Endodermal cell (in vitro differentiated cells): ENCODE results near the gene CUX1. TPM values are rescaled to one million over a fixed set of nuclear protein-coding genes. Genes with fewer than 3 reads are reported as not detected.
A peak's percentile ranks its signal among the peaks of the same experiment; 100 is the strongest.

Experiments used
- DNase-seq: peaks from one replicate; pipeline ENCODE4 v3.0.0-alpha.2; 2017
- H3K27ac ChIP-seq: 2 replicates; pipeline ENCODE4 v1.5.1; 2013; ENCODE audit warnings: mild to moderate bottlenecking, low read depth, low read length, moderate library complexity
- H3K27me3 ChIP-seq: 2 replicates; pipeline ENCODE4 v1.6.1; 2013; ENCODE audit warnings: mild to moderate bottlenecking, low read length, moderate library complexity; ENCODE audit not compliant: insufficient read depth, control insufficient read depth, poor library complexity, severe bottlenecking
- H3K36me3 ChIP-seq: 2 replicates; pipeline ENCODE4 v1.7.0; 2013; ENCODE audit warnings: mild to moderate bottlenecking, low read length, moderate library complexity; ENCODE audit not compliant: control insufficient read depth, insufficient read depth
- H3K4me1 ChIP-seq: one replicate; pipeline ENCODE4 v1.7.0; 2013; ENCODE audit warnings: low read length; ENCODE audit not compliant: control insufficient read depth, insufficient read depth
- H3K4me3 ChIP-seq: 2 replicates; pipeline ENCODE4 v1.5.1; 2013; ENCODE audit warnings: mild to moderate bottlenecking, low read length, moderate library complexity
- H3K9ac ChIP-seq: 2 replicates; pipeline ENCODE4 v1.6.1; 2013; ENCODE audit warnings: mild to moderate bottlenecking, low read length, moderate library complexity; ENCODE audit not compliant: poor library complexity, severe bottlenecking; ENCODE audit errors: extremely low read depth
- H3K9me3 ChIP-seq: 2 replicates; pipeline ENCODE4 v1.6.1; 2013; ENCODE audit warnings: mild to moderate bottlenecking, low read length, moderate library complexity; ENCODE audit not compliant: control insufficient read depth
- H3K27ac Mint-ChIP-seq: 2 replicates; pipeline ENCODE4 v1.8.0; 2020; ENCODE audit warnings: mixed read lengths
- H3K27me3 Mint-ChIP-seq: 2 replicates; pipeline ENCODE4 v1.8.0; 2021; ENCODE audit warnings: mild to moderate bottlenecking, mixed read lengths; ENCODE audit not compliant: insufficient read depth
- H3K36me3 Mint-ChIP-seq: 2 replicates; pipeline ENCODE4 v1.8.0; 2020; ENCODE audit warnings: low read depth, mixed read lengths
- H3K4me1 Mint-ChIP-seq: 2 replicates; pipeline ENCODE4 v1.8.0; 2020; ENCODE audit warnings: mixed read lengths
- H3K4me3 Mint-ChIP-seq: 2 replicates; pipeline ENCODE4 v1.8.0; 2020; ENCODE audit warnings: mild to moderate bottlenecking, moderate library complexity, mixed read lengths
- H3K9me3 Mint-ChIP-seq: 2 replicates; pipeline ENCODE4 v1.8.0; 2020; ENCODE audit warnings: mild to moderate bottlenecking, mixed read lengths
- WGBS, 2 experiments: methylation state at CpG; one replicate each; pipeline versions ENCODE4 v1.1.5 to v1.1.7; 2013; ENCODE audit warnings: missing lambda C conversion rate in 2 of 2, mixed read lengths in 1 of 2; ENCODE audit not compliant: insufficient coverage in 1 of 2, insufficient read length in 1 of 2; 5-methylcytosine and 5-hydroxymethylcytosine counted together
- total RNA-seq, 2 donors: library from RNA; stranded (reverse); fragmentation: NEBNext Ultra II Directional in 1 of 2; extraction: Animal tissue kit (Norgen Biotek cat#: 25700) in 1 of 2; gene quantifications; 2 replicates in 1 of 2; 3 replicates in 1 of 2; pipeline ENCODE4 v1.2.1, GENCODE V29; 2021
- TF ChIP-seq, protein P1 (sequence below): fragments of 200-600 bp; sonication (generic); conservative IDR thresholded peaks from 2 replicates; pipeline ENCODE4 v1.5.0; 2021; ENCODE audit warnings: antibody characterized with exemption, mild to moderate bottlenecking

Gene CUX1
- total RNA-seq, 2 donors from 2014 or later: 85.1 to 108 TPM

DNA sequence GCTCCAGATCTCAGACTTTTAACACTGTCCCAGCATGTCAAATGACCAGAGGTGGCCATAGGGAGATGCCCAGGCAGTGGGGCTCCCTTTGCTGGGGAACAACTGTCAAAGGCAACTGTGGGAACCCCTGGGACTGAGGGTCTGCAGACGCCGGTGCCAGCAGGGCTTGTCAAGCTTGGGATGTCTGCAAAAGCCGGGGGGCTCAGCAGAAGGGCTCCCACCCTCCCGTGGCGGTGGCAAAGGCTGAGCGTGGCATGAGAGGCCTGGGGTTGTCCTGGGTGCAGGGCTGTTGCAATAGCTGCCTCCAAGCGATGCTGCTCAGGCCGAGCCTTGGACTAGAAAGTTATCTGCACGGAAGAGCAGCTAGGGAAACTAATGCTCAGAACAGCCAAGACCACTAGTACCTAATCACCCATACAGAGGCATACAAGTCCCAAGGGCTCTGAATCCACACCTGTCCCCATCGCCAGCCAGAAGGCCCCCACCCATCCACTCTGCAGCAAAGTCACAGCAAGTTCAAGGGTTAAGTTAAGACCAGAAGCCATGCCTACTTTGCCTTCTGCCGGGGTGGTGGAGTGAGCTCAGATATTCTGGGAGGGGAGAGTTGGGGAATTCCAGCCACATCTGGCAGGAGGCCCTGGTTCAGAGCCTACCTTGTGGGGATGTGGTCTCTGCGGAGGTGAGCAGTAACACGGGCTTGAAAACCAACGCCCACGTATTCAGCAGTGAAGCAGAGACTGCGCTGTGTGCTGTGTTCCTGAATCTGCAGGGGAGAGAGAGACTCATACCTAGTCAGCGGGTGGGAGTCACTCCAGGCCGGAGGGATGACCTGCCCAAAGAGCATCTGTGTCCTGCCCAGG lies 473.9 kb downstream of the CUX1 start:
- Histone ChIP-seq H3K9ac (no peak overlapping the region), H3K4me1 (peaks cover 4% of the 10 kb centered on the region), H3K9me3 (no peaks in the 10 kb centered on the region), H3K4me3 (no peak overlapping the region), H3K27ac (no peak overlapping the region), H3K36me3 (no peaks in the 10 kb centered on the region), H3K27me3 (peaks cover 5% of the 10 kb centered on the region)
- Mint-ChIP-seq H3K36me3 (no peaks in the 10 kb centered on the region), H3K4me3 (no peak overlapping the region), H3K4me1 (peaks cover 16% of the 10 kb centered on the region), H3K27me3 (peaks cover 20% of the 10 kb centered on the region), H3K27ac (no peak overlapping the region), H3K9me3 (no peaks in the 10 kb centered on the region)
- DNase-seq: no peak
- WGBS, 2 experiments: 80 to 93% methylated on average over 15 to 18 of the region's 18 CpGs
- TF ChIP-seq, protein P1, sequence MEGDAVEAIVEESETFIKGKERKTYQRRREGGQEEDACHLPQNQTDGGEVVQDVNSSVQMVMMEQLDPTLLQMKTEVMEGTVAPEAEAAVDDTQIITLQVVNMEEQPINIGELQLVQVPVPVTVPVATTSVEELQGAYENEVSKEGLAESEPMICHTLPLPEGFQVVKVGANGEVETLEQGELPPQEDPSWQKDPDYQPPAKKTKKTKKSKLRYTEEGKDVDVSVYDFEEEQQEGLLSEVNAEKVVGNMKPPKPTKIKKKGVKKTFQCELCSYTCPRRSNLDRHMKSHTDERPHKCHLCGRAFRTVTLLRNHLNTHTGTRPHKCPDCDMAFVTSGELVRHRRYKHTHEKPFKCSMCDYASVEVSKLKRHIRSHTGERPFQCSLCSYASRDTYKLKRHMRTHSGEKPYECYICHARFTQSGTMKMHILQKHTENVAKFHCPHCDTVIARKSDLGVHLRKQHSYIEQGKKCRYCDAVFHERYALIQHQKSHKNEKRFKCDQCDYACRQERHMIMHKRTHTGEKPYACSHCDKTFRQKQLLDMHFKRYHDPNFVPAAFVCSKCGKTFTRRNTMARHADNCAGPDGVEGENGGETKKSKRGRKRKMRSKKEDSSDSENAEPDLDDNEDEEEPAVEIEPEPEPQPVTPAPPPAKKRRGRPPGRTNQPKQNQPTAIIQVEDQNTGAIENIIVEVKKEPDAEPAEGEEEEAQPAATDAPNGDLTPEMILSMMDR: no peak

DNA sequence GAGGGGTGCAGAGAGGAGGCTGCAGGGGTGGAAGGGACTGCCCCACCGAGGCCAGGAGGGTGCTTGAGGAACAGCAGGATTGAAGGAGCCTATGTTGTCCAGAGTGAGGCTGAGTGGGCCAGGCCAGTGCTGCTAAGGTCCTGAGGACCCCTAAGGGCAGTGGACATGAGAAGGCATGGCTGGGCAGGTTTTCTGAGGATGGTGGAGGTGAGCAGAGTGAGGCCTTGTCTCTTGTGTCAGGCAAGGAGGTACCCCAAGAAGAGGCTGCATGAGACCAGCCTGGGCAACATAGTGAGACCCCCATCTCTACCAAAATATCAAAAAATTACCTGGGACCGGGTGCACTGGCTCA lies 474.5 kb downstream of the CUX1 start:
- H3K4me1 Mint-ChIP-seq: peaks cover 16% of the 10 kb centered on the region
- H3K27ac ChIP-seq: no peak overlapping the region
- no peak overlapping the region for H3K27ac Mint-ChIP-seq
- peaks cover 20% of the 10 kb centered on the region for H3K27me3 Mint-ChIP-seq
- no peak overlapping the region for H3K4me3 ChIP-seq
- no peaks in the 10 kb centered on the region for H3K9me3 ChIP-seq
- H3K9me3 Mint-ChIP-seq: no peaks in the 10 kb centered on the region
- no peaks in the 10 kb centered on the region for H3K36me3 Mint-ChIP-seq
- H3K36me3 ChIP-seq: no peaks in the 10 kb centered on the region
- H3K4me1 ChIP-seq: peaks cover 4% of the 10 kb centered on the region
- H3K9ac ChIP-seq: no peak overlapping the region
- TF ChIP-seq, protein P1: no peak
- WGBS, 2 experiments: 82 to 86% methylated on average over 1 to 2 of the region's 2 CpGs
- no peak for DNase-seq
- H3K27me3 ChIP-seq: peaks cover 5% of the 10 kb centered on the region
- H3K4me3 Mint-ChIP-seq: no peak overlapping the region

DNA sequence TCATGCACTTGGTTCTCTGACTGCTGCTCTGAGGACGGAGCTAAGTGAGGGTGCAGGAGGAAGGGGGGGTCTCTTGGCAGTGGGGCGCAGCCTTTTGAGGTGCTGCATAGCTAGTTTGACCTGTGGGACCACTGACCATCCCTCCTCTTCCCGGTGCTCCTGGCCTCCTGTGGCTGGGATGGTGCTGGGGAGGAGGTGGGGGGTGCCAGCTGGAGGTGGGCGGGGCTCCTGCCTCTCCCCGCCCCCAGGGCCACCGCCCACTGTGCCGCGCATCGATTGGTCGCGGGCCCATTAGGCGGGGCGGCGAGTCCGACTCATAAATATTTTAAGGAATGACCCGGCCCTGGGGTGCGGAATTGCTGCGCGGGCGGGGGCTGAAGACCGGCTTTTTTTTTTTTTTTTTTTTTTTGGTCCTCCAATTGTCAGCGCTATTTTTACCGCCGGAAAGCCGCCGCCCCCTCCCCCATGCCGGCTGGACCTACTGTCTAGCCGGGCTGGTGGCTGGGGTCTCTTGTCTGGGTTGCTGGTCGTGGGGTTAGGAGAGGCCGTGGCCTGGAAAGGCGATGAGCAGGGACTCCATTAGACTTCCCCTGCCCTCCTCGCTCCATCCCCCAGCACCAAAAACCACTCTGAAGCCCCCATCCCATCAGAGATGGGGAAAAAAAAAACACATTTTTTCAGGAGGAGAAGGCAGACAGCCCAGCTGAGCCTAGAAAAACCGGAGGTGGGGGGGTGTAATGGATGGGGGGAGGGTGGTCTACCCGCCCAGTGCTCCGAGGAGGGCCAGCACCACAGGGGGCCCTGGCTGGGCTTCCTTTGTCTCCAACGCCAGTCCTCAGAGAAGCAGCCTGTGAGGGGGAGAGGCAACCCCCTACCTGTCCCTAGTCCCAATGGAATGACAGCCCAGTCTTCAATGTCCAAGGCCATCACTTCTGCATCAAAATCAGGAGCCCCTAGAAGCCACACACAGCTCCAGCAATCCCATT lies 475.7 kb downstream of the CUX1 start:
- Mint-ChIP-seq H3K9me3 (no peaks in the 10 kb centered on the region), H3K4me1 (peaks cover 16% of the 10 kb centered on the region), H3K27me3 (peaks cover 24% of the 10 kb centered on the region), H3K4me3 (peak overlapping the region; percentile 45), H3K36me3 (no peaks in the 10 kb centered on the region), H3K27ac (no peak overlapping the region)
- TF ChIP-seq, protein P1: no peak
- Histone ChIP-seq H3K4me1 (peaks cover 4% of the 10 kb centered on the region), H3K27me3 (peaks cover under 1% of the 10 kb centered on the region), H3K9ac (no peak overlapping the region), H3K9me3 (no peaks in the 10 kb centered on the region), H3K36me3 (no peaks in the 10 kb centered on the region), H3K27ac (peak overlapping the region; percentile 57), H3K4me3 (no peak overlapping the region)
- 26 to 33% methylated on average over 3 to 35 of the region's 36 CpGs for WGBS, 2 experiments
- DNase-seq: peak; percentile 61
